NCI-H1436 (cell line): Measurements from ENCODE around the gene CRYBB3.

Experiments
- DNase-seq: peaks from one replicate; lab custom pipeline; 2025; lab: John Stamatoyannopoulos, UW

Gene CRYBB3

DNA sequence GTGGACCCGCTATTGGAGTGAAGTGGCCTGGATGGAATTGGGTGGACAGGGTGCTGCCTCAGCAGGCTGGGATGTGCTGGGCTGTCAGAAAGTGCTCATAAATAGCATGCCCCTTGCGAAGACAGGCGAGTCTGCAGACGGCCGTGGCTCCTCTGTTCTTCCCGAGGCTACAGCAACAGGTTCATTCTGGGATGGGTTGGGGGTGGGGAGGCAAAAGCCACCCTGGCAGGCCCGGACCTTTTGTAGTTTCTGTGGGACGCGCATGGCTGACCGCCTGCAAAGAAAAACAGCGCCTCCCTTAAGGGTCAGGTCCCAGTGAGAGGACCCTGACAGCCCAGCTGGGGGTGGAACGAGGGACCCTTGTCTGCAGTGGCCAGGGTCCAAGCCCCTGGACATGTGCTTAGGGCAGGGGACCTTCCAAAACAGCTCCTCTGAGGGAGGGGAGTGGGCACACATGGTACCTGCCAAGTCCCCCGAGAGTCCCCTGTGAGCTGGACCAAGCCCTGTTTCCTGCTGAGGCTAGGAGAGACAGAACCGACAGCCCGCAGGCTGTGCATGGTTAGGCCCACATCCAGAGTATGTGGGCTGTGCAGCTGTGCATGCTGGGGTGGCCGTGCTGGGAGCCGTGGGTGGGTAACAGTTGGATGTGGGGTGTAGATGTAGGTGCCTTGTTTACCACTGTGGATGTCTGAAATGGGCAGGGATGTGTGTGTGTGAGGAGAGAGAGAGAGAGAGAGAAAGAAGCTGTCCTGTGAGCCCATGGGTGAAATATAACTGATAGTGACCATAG is at the start of gene CRYBB3:
Gene CRYBB3, plus strand, starts transcription at position 128 of the 790 bp plus-strand sequence. CDS start 1,539 bp downstream, outside the sequence.
- DNase-seq, result no peak

DNA sequence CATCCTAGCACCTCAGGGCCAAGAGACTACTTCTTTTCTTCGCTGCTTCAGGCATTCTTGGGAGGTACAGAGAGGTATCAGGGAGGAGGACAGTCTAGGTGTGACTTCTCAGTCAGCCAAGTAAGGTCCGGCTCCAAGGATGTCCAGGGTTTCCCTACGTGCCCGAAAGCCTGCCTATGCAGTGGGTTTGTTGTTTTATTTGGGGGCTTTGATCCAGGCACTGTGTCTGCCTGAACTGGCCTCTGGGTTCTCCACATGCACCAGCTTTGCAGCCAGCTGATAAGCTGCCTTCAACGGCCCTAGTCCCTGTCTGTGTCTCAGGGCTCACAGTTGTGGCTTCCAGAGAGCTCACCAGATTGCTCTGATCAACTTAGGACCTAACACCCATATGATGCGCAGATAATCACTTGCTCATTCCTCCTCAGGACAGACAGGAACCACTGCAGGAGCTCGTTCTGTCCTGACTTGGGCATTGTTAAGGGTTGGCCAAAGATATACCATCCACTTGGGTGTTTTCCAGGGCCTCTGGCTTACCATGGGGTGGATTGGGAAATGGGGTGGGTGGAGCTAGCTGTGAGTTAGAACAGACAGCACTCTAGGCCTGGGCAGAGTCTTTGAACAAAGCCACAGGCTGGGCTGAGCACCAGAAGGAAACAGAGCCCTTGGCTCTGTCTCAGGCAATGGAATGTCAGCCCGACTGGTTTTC is 45.5 kb upstream of the CRYBB3 start:
- no peak for DNase-seq

DNA sequence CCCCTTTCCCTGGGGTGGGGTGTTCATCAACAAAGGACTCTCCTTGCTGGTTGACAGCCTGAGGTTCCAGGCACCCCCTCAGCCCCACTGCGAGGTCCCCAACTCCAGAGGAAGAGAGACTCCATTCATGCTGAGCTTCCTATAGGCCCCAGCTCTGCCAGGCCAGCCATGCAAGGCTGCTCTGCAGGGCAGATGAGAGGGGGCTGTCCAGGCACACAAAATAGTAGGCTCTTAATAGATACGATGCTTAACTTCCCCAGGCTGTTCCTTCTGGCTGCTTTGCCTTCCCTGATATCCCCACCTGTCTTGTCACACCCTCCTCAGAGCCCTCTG is 45.0 kb upstream of the CRYBB3 start:
- no peak for DNase-seq

DNA sequence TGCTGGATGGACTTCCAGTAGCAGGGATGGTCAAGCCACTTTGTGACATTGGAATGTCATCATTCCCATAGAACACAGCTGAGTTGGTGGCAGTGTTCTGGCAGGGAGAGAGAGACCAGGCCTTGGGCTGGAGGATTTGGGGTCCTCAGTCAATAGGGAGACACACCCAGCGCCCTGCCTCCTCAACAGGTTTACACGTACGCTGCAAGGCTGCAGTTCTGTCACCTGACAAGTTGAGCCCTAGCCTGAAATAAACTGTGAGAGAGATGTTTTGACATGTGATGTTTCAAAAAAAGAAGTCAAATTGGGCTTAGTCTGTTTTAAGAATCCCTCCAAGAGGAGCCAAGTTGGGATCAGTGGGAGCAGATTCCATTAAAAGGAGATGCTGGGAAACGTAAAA is 42.9 kb upstream of the CRYBB3 start:
- no peak for DNase-seq

DNA sequence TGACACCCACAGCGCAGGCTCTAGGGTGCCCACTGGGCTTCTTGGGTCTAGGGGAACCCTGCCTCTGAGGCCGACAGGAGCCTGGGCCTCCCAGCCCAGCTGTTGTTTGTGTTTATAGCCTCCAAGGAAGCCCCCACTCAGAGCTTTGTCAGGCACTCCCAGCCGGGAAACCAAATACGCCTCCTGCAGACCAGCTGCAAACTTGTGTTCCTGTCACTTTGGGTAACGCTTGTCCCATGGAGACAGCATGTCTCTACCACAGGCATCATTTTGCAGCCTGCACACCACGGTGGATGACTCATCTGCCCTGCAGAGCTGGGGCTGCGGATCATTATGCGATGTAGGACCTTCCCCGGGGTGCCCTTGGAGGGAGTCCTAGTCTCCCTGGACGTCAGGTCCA is 40.6 kb upstream of the CRYBB3 start:
- no peak for DNase-seq

DNA sequence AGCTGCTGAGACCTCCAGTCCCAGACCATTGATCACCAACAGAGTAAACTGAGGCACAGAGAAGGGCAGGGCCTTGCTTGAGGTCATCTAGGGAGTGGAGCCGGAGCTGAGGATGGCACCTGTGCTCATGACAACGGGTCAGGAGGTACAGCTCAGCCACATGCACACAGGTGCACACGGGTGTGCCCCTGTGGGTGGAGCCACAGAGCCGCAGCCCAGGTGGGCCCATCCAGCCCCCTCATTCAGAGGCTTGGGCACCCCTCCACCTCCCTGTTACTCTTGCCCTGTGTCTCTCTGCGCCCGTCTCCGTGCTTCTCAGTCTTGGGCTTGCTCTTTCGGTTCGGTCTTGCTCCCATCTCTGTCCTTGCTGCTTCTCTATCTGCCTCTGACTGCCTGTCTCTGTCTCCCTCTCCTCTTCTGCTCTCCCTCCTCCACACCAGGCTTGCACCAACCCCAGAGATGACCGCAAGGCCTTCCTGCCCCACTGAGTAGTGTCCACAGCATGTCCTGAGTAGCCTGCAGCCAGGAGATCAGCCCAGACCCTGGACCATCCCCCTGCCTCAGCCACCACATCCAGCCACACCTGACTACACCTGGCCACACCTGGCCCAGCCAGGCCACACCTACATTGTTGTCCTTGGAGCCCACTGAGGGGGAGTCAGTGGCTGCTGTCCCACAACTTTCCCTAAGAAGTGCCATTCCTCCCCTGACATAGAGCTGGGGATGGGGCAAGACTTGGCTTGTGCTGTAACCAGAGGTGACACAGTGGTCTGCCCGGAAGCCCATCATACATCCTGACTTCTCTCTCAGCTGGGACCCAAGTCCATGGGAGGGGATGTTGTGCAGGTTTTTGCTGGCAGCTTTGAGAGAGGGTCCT is 39.3 kb upstream of the CRYBB3 start:
- DNase-seq, result no peak

DNA sequence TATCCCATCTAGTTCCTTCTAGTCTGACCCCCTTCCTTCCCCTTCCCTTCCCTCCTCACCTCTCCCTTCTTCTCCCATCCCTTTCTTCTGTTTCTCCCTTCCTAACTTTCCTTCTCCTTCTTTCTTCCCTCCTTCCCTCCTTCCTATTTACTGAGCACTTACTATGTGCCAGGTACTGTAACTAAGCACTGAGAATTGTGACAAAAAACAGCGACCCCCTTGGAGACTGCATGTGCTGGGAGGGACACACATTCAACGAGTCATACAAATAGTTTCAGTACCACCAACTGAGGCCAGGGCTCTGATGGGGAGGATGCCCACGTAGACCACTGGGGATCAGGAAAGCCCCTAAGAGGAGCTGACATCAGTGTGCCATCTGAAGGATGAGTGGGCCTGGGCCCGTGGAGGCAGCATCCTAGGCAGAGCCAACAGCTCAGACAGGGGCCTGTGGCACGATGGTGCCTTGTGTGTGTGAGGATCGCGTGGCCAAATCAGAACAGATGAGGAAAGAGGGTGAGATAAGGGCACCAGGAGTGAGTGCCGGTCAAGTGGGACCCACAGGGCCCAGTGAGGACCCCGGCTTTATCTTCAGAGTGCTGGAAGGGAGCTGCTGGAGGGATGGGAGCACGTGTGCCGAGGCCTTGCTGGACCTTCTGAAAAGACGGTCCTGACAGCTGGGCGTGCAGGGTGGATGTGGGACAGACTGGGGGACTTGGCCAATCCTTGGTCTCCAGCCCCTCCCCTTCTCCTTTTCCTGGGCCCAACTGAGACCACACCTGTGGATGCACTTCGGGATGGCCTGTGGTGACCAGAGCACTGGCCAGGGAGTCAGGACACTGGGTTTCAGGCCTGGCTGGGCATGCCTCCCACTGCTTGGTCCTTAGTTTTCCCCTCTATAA is 38.4 kb upstream of the CRYBB3 start:
- DNase-seq, result no peak

DNA sequence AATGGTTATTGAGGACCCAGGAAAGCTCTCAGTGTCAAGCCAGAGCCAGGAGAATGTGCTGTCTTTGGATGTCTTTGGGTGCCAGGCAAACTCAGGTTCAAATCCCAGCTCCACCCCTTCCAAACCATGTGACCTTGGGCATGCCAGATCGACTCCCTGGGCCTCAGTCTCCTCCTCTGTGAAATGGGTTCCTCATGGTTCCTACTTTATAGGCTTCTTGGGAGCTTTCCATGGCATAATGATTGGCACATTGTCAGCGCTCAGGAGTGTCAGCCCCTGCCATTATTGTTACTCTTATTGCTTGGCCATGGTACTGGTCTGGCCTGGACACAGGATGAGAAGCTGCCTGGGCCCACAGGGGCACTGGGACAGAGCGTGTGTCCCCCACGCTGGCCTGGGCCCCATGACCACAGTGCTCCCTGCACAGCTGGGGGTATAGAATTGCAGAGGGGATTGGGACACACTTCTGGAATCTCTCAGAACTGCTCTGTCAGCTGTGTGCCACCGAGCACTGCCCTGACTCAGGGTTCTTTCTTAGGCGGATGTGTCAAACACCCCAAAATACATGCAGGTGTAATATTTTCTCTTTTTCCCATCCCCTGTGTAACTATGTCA is 37.6 kb upstream of the CRYBB3 start:
- DNase-seq, result no peak

DNA sequence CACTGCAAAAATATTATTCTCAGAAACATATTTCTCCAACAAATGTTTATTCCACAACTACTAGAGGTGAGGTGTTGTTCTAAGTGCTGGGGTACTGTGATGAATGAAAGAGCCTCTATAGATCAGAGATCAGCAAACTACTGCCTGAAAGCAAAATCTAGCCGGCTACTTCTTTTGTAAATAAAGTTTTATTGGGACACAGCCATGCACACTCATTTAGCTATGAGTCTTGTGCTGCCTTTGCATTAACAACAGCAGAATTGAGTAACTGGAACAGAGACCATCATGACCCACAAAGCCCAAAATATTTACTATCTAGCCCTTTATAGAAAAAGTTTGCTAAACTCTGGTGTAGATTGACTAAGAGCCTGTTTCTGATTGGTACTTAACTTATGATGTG is 37.1 kb upstream of the CRYBB3 start:
- no peak for DNase-seq

DNA sequence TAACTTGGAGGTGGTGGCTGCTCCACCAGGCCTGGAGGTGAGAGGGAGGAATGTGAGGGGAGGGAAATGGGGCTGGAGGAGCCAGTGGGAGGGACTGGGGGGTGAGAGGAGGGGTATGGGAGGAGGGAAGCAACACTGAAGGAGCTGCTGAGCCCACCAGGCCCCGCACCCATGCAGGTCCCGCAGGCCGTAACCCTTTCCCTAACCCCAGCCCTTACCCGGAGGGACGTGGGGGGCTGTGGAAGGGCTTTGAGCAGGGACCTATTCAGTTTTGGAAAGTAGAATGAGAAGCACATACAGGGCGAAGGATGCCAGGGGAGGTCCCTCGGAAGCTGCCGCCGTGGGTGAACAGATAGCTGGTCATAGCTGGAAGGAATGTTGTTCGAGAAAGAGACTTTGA is 33.9 kb upstream of the CRYBB3 start:
- no peak for DNase-seq

DNA sequence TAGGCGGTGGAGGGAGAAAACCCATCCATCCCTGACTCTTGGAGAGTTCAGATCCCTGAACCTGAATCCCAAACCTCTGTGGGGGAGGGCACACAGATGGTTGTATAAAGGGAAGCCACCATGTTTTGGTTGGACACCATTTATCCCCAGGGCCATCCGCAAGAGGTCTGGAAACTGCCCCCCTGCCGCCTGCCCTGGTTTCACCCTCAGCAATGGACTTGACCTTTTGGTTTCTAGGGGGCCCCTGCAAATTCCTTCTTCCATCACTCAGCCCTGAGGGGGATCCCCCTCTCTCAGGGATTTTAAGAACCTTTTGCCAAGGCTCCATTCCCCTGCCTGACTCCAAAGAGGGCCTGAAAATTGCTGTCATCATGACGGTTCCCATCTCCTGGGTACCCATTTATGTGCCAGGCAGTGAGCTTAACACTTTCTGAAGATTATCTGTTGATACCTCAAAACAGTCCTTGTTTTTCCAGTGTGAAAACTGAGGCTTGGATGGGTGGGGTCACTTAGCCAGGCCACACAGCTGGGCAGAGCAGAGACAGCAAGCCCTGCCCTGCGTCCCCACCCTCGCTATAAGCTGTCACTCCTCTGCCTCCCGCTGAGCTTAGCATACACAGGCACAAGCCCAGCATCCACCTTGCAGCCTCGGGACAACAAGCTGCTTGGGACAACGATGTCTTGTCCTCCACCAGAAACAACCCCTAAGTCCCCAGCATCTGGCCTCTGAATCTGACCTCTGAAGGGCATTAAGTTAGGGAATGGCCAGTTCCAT is 33.2 kb upstream of the CRYBB3 start:
- DNase-seq, result no peak

DNA sequence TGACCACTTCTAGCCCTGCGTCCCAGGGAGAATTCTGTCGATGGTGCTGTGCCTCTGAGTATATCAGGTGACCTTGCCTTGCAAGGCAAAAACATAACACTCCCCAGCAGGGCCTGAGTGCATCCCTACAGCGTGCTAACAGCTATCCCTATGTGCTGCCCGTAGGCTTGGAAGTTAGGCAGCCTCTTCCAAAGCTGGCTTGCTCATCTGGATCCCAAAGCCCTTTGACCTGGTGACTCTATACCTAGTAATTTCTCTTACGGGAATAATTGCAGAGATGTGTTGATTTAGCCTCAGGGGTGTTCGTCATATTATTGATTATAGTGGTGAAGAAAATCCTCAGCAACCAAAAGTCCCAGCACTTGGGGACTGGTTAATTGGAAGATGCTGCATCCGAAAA is 32.6 kb upstream of the CRYBB3 start:
- no peak for DNase-seq

DNA sequence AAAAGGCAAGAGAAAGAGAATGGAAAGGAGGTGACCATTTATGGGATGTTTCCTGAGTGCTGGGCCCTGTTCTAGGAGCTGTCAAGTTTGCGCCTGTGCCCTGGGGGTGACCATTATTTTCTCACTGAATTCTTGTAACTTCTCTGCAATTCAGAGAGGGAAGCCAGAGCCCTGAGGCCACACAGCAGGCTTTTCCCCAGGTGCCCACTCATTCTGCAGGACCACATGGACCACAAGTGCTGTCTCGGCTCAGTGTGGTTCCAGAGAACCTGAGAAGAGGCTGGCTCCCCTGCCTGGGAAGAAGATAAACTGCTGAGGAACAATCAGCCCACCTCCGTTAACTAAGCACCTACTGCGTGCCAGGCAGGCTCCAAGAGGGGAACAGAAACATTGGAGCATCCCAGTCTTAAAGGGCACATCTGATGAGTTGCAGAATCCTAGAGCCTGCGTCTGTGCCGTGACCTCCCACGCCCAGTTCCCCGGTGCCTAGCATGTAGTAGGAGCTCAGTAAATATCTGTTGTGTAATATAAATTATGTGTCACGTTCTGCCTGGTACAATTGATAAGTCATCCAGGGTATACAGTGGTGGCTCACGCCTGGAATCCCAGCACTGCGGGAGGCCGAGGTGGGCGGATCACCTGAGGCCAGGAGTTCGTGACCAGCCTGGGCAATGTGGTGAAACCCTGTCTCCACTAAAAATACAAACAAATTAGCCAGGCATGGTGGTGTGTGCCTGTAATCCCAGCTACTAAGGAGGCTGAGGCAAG is 31.6 kb upstream of the CRYBB3 start:
- no peak for DNase-seq

DNA sequence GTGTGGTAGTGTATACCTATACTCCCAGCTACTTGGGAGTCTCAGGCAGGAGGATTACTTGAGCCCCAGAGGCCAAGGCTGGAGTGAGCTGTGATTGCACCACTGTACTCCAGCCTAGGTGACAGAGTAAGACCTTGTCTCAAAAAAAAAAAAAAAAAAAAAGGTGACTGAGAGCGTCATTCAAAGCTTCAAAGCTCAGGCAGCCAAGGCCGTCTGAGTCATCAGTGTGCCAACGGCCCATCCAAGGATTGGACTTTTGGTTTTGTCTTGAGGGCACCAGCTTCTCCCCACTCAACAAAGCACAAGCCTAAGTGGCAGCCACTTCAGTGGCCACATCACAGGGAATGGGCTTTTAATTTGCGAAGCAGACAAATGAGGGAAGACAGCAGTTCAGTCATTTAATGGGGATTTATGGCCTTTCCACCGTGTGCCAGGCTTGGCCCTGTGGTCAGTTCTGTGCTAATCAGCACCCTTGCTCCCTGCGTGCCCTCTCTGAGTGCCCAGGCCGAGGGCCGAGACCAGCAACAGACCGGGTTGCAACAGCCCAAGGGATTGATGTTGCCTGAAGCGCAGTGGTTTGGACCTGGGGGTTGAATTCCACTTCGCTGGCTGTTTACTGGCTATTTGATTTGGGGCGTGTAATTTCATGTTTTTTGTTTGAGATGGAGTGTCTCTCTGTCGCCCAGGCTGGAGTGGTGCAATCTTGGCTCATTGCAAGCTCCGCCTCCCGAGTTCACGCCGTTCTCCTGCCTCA is 30.2 kb upstream of the CRYBB3 start:
- no peak for DNase-seq

DNA sequence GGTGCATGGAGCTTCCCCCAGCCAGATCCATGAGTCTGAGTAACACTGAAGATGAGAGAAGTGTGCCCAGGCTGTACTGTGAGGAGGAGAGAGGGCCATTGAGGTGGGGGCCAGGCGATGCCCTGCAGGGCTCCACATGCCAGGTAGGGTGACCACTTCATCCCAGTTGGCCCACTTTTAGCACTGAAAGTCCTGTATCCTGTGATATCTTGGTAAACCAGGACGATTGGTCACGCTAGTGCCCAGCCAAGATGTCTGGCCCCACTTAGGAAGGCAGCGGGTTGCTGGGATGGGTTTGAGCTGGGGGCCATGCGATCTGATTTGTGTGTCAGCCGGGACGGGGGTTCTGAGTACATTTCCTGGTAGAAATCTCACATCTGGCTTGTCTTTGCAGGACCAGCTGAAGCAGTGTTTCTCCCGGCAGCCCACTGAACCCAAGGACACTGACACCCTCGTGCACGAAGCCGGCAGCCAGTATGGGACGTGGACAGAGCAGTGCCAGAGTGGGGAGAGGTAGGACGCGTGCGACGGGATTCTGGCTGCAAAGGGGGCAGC is 29.2 kb upstream of the CRYBB3 start:
- DNase-seq, result no peak

DNA sequence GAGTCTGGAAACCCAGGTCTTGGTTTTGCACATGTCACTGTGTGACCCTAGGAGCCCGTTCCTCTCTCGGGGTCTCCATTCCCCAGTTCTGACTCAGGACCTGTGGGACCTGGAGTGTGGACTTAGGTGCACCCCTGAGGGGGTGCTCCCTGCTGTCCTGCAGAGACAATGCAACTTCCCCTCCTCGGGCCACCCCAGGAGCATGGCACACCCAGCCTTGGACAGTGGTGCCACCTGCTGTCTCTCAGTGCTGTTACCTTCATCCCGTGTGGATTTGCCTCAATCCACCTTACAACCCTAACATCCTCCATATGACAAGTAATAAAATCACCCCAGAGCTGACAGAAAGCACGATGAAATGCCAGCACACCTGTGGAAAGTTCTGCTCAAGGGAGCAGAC is 27.5 kb upstream of the CRYBB3 start:
- DNase-seq, result no peak

DNA sequence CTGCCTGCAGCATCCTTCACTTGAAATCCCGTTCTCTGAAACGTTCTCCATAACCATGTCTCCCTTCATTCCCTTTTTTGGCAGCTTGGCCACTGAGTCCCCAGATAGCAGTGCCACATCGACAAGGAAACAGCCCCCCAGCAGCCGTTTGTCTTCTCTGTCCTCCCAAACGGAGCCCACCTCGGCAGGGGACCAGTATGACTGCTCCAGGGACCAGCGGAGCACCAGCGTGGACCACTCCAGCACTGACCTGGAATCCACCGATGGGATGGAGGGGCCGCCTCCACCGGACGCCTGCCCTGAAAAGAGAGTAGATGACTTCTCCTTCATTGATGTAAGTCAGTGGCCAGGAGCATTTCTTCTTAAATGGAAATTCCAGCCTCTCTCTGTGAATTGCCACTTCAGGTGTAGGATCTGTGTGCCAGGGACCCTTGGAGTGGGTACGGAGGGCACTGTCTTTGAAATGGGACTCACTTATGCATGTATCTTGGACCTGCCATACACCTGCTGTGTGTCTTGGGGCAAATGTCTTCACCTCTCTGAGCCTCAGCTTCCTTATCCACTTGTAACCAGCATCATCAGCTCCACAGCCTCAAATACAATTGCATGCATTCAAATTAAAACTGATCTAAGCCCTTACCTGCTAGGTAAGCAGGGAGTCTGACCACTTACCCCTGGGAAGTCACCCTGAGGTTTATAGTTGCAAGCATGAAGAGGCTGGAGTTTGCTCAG is 25.3 kb upstream of the CRYBB3 start:
- no peak for DNase-seq

DNA sequence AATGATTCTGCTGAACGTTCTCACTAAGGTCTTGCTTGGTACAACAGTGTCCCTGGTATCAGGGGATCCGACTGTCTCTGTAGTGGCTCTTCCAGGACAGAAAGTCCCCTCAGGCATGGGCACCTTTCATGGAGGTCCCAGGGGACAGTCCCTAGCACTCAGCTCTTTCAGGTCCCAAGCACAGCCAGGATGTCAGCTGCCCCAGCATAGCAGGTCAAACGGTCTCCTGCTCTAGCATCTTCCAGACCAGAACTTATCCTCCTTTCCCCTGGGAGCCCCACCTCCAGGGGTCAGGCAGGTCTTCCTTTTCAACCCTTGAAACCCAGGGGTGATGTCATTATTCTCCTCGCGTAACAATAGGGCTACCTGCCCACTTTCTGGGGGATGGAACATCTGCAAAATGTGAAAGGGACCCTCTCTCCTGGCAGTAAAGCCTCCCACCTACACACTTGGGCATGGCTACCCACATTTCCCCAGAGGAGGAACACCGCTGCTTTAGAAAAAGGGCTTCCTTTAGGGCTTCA is 24.7 kb upstream of the CRYBB3 start:
- DNase-seq, result no peak
